OCI-LY3 (cell line): ENCODE data around the gene ILKAP.

ENCODE experiments used
- CTCF ChIP-seq: fragments of 200-600, 300-600 bp; sonication (generic); IDR thresholded peaks from 2 replicates; pipeline ENCODE4 v1.5.1; 2014; ENCODE audit warnings: antibody characterized with exemption, low read length, low read depth
- EZH2phosphoT487 ChIP-seq: fragments of 200-600 bp; shearing (Covaris generic); IDR thresholded peaks from 2 replicates; pipeline ENCODE4 v1.6.1; 2018; ENCODE audit warnings: antibody characterized with exemption, mixed run types, low read depth

- no peak for TF ChIP-seq CTCF
- no peak for TF ChIP-seq EZH2phosphoT487
Observed at GRCh38 chr2:238130111-238130695, 73.3 kb downstream of the ILKAP start.
